Measurements from ENCODE around the gene COG1.

The COG1 gene

DNA sequence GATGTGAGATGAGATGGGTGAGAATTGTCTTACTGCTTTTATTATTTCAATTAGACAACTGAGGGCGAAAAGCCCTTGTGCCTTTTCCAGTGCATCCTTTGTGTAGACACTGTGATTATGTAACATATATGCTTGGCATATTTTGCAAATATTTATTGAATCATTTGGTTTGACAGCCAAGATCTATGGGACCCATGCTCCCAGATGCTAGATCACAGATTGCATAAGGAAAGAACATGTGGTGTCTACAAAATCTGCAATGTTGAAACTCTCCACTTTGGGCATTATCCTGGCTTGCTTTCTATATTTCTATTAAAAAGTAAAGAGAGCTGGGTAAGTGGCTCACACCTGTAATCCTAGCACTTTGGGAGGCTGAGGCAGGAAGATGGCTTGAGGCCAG lies 4.8 kb upstream of the COG1 start:
- TF ChIP-seq, protein P1, sequence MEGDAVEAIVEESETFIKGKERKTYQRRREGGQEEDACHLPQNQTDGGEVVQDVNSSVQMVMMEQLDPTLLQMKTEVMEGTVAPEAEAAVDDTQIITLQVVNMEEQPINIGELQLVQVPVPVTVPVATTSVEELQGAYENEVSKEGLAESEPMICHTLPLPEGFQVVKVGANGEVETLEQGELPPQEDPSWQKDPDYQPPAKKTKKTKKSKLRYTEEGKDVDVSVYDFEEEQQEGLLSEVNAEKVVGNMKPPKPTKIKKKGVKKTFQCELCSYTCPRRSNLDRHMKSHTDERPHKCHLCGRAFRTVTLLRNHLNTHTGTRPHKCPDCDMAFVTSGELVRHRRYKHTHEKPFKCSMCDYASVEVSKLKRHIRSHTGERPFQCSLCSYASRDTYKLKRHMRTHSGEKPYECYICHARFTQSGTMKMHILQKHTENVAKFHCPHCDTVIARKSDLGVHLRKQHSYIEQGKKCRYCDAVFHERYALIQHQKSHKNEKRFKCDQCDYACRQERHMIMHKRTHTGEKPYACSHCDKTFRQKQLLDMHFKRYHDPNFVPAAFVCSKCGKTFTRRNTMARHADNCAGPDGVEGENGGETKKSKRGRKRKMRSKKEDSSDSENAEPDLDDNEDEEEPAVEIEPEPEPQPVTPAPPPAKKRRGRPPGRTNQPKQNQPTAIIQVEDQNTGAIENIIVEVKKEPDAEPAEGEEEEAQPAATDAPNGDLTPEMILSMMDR (IDR thresholded peaks at IDR 0.05; ENCODE audit: extremely low read depth, missing control alignments): no peak
- no peak for DNase-seq (ENCODE audit: low spot score)

DNA sequence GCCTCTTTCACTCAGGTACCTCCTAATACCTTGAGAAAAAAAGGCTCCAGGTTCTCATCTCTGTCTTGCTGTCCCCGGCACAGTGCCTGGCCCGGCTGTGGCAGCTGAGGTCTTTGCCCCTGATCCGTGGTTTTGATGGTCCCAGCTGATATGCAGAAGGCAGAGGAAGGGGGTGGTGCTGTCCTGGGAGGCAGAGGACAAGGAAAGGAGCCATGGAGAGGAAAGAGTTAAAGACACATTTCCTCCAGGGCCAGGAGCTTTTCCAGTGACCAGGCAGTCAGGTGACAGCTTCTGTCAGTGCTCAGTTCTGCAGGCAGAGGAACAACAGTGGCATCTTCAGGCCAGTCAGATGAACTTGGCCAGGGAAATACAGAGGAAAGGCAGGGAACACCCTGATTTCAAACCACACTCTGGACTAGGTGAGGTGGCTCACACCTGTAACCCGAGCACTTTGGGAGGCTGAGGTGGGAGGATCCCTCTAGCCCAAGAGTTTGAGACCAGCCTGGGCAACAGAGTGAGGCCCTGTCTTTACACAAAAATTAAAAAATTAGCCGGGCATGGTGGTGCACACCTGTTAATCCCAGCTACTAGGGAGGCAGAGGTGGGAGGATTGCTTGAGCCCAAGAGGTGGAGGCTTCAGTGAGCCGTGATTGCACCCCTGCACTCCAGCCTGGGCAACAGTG lies 3.3 kb upstream of the COG1 start:
- peak; percentile 39 for DNase-seq (ENCODE audit: low spot score)
- TF ChIP-seq, protein P1 (IDR thresholded peaks at IDR 0.05; ENCODE audit: extremely low read depth, missing control alignments): peak; percentile 19

DNA sequence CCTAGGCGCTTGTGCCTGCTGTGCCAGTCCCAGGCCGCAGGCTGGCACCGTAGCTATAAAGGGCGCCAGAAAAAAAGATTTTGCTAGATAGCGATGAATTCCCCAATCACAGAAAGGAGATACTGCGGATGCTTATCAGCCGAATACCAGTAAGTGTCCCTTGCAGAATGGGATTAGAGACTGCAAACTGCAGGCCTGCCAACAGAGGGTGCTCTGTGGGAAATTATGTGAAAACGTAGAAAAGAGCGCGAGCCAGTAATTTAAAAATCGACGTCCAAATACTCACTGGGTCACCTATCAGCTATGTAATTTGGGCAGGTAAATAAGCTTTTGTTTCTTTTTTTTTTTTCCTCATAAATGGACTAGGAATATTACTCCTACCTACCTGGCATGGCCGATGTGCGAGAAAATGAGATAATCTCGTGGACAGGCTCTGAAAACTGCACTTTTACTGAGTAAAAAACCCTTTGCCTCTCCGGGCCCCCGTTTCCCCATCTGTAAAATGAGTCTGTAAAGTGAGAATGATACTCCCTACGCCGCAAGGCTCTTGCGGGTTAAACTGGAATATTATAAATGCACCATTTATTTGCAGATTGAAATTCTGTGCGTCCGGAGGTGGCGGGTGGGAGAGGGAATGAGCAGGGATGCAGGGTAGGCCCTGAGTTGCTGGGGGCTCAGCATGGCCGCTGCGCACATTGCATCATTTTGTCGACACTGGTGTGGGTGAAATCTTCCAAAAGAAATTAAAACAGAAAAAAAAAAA lies 1.2 kb upstream of the COG1 start:
- peak; percentile 85 for DNase-seq (ENCODE audit: low spot score)

DNA sequence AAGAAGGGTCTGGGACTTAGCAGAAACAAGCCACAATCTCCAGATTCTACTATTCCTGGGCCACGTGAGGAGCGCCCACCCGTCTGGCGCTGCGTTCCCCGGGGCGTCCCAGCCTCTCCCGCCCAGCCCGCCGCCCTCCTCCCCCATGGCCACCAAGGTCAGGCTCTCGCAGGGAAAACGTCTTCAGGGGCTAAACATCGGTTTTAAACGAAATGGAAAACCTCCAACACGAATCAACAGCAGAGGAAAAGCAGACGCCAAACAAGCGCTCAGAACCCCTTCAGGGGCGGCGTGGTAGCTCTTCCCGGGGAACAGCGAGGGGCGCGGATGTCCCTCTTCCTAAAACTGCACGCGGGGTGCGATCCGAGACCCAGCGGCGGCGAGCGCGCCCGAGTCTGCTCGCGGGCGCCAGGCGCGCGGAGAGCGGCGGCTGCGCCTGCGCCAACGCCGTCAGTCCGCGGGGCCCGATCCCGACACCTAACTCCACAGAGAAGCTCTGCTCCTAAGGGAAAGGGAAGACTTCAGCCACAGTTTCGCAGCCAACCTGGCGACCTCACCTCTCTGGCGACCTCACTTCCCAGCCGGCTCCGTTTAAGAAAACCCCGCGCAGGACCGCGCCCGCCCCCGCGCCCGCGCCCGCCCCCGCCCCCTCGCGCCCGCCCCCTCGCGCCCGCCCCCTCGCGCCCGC lies 505 bp upstream of the COG1 start:
- peak; percentile 87 for DNase-seq (ENCODE audit: low spot score)
- TF ChIP-seq, protein P1 (IDR thresholded peaks at IDR 0.05; ENCODE audit: extremely low read depth, missing control alignments): no peak

More for the DNA sequence above, 1.2 kb upstream of the COG1 start:
- TF ChIP-seq, protein P1 (IDR thresholded peaks at IDR 0.05; ENCODE audit: extremely low read depth, missing control alignments): peak; percentile 46

DNA sequence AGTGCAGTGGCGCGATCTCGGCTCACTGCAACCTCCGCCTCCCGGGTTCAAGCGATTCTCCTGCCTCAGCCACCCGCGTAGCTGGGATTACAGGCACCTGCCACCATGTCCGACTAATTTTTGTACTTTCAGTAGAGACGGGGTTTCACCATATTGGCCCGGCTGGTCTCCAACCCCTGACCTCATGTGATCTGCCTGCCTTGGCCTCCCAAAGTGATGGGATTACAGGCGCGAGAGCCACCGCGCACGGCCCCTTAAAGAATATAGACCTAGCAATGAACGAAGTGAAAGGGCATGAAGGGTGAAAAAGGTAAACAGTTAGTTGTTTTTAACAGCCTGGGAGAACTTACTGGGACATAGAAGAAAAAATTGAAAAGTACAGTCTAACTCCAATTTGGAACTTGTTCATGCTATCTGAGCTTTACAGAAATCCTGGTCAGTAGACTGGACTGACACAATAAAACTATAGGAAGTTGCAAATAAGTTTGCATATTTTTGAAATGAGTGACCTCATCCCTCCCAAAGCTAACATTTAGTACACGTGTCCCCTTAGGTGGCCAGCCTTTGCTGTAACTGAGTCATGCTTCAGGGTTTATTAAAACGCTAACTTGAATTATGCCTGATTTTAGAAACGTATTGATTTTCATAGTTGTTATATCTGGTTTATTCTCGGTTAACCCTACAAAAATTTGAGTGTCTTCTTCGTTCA lies 1.8 kb downstream of the COG1 start:
- TF ChIP-seq, protein P1 (IDR thresholded peaks at IDR 0.05; ENCODE audit: extremely low read depth, missing control alignments): no peak
- no peak for DNase-seq (ENCODE audit: low spot score)

DNA sequence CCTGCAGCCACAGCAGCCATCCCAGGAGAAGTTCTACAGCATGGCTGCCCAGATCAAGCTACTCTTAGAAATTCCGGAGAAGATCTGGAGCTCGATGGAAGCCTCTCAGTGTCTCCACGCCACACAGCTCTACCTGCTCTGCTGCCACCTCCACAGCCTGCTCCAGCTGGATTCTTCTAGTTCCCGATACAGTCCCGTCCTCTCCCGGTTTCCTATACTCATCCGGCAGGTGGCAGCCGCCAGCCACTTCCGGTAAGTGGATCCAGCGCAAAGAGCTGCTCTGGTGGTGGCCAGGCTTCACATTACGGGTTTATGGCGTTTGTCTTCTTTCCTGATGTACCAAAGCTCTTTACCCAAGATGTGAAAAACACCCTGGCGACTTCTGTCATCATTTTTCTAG lies 3.6 kb downstream of the COG1 start:
- no peak for DNase-seq (ENCODE audit: low spot score)
- TF ChIP-seq, protein P1 (IDR thresholded peaks at IDR 0.05; ENCODE audit: extremely low read depth, missing control alignments): no peak
